Dedifferentiated amniotic fluid mesenchymal stem cell (primary cell): ENCODE measurements around the gene CRY1.
"Not testable (repeated sequence)": the region's sequence is repeated elsewhere in the genome, so short reads cannot be mapped to it uniquely, and the experiment has no call there.

ENCODE experiments used
- DNase-seq: peaks from one replicate; pipeline ENCODE4 v3.0.0-alpha.2; 2016; ENCODE audit errors: extremely low spot score

Gene CRY1

GRCh38 chr12:107007411-107007810 is 85.9 kb downstream of the CRY1 start:
- no peak for DNase-seq

- DNase-seq: not testable (repeated sequence)
These were observed 90.7 kb downstream of the CRY1 start for GRCh38 chr12:107002665-107003064.

GRCh38 chr12:106999446-106999845 is 93.9 kb downstream of the CRY1 start:
- DNase-seq: no peak

GRCh38 chr12:106997916-106998315 is 95.4 kb downstream of the CRY1 start:
- no peak for DNase-seq

GRCh38 chr12:106996102-106996501 is 97.2 kb downstream of the CRY1 start:
- not testable (repeated sequence) for DNase-seq

DNA sequence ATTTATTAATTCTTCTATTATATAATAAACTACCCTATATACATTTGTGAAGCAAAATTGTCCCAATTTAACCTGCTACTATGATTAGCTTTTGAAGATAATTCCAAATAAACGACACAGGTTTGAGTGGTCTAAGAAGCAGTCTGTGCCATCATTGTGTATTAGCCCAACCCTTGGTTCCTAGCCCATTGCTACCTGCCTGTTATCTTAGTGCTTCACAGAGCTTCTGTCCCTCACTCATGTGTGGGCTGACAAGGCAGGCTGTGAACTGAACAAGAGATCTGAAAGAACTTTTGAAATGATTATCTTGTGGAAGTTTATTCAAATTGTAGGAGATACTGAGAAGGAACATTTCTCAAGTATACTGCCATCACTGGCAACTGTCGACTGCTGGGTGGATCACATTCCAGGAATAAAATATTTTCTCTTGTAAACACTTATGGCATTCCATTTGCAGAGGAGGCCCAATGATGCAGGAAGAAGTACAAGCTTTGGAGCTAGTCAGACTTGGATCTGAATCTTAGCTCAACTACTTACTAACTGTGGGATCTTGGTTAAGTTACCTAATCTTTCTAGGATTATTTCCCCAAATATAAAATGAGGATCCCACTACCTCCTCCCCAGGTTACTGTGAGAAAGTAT is 98.6 kb downstream of the CRY1 start:
- peak; percentile 77 for DNase-seq

DNA sequence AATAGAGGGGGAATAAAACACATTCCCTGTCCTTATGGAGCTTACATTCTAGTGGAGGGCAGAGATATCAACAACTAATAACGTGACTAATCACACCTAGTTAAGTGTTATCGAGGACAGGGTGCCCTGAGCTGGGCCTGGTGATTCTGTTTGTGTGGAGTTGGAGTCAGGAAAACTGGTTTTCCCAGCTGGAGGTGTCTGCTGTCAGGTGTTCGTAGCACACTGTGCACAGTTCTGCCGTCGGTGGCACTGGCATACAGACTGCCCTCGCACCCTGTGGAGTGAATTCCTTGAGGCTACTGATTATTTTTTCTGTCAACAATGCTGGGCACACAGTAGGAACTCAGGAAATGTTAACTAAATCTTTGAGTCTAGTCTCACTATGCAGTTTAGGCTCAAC is 105.5 kb downstream of the CRY1 start:
- DNase-seq: no peak

GRCh38 chr12:106986625-106987389 is 106.5 kb downstream of the CRY1 start, which contains the start of gene MTERF2:
Gene MTERF2, minus strand, starts transcription at chr12:106987146. Its CDS starts 8,432 bp downstream, at chr12:106978714.
- peak; percentile 95 for DNase-seq

DNA sequence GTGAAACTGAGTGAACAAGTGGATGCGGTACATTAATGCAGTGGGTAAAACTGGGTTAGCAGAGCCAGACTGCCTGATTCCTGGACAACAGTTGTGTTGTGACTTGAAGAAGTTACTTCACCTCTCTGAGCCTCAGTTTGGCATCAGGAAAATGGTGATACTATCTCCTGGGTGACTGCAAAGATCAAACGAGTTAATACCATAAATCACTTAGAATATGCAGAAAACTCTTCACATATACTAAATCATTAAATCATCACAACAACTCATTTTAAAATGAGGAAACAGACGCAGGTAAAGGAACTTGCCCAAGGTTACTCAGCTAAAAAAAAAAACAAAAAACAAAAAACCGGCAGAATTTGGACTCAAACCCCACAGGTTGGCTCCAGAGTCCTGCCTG is 107.2 kb downstream of the CRY1 start:
- no peak for DNase-seq

DNA sequence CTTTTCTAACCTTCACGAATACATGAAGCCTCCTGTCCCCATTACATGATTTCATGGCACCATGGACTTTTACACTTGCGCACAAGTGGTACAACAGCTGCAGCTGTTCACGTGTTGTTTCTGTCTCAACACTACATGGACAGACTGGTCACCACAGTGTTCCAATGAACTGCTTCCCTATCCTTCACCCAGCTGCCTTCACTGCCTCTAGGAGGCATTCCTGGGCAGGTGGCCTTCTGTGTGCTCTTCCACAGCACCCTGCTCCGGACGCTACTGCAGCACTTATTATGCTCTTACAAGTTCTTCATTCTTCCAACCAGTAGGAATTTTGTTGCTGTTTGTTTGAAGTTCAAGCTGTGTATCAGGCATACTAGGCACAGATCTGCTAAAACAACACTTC is 107.9 kb downstream of the CRY1 start:
- no peak for DNase-seq

- no peak for DNase-seq
These were observed 108.7 kb downstream of the CRY1 start for GRCh38 chr12:106984588-106985137.

- DNase-seq: no peak
These were observed 111.1 kb downstream of the CRY1 start for GRCh38 chr12:106982229-106982628.

DNA sequence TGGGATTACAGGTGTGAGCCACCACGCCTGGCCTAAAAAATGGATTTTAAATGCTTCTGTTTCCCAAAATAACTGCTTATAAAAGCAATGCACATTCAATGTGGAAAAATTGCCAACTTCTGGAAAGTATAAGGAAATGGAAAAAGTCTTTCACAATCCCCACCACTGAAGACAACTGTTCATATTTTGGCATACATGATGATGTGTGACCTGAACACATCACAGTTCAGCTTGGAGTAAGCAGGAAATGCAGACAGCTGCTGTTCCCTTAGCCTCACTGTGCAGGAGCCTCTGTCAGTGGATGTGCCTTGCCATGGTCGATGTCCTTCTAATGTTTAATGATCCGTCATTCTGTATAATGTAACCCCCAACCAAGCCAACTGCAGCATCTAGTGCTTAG is 111.6 kb downstream of the CRY1 start:
- DNase-seq: no peak

DNA sequence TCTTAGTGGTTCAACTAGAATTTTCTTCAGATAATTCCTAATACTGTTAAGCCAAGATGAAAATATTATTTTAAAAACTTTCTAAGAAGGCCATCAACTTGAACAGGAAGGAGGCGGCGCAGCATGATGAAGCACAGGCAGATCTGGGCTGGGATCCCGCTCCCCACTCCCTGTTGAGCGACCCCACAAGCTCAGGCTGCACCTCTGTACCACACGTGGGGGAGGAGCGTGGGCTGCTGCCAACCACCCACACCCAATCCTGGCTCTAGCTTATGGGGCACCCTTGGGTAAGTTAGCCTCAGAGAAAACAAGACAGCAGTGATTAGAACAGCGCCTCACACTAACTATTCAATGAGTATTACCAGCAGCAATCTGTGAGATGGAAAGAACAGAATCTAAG is 112.4 kb downstream of the CRY1 start:
- no peak for DNase-seq

DNA sequence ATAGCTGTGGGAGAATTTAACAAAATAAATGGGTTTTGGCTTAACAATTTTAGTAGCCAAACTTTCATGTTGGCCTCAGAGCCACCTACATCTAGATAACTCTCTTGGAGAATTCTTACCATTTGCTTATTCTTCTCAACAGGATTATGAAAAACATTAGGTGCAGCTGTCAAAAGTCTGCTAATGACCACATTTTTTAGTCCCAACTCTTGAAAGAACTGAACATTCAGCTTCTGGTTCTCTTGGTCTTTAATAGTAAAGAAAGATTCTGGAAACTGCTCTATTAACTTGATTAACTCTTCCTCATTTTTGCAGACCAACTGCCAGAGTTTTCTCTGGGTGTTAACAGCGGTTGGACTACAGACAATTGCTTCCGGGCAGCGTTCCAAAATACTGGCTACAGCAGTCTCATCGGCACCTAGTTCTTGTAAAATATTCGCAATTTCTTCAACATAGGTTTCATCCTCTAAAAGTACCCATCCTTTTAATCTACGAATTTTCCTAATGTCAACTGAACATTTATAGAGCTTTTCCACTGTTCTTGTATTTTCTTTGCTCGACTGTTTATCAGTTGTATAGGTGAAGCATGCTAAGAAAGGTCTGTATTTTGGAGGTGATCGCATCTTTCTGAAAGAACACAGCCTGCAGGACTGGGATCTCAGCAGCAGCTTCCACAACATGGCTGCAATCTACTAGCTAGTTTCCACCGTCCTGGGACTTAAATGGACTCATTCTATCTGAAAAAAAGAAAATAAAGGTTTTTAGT is 115.1 kb downstream of the CRY1 start:
- no peak for DNase-seq

DNA sequence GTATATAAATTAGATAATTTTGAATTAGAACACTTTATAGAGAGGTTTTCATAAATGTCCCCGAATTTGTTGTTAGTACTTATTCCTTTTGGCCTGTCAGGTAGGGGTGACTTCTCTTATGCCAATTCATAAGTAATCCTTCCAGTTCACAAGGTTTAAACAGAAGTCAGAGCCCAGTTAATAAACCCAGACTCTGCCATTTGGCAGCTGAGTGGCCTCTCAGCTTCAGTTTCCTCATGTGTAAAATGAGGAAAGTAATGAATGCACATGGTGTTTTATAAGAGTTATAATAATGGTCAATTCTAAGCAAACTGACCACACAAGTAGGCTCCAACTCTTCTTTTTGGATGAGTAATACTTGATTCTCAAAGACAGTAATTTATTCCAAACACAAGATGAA is 116.7 kb downstream of the CRY1 start:
- no peak for DNase-seq

DNA sequence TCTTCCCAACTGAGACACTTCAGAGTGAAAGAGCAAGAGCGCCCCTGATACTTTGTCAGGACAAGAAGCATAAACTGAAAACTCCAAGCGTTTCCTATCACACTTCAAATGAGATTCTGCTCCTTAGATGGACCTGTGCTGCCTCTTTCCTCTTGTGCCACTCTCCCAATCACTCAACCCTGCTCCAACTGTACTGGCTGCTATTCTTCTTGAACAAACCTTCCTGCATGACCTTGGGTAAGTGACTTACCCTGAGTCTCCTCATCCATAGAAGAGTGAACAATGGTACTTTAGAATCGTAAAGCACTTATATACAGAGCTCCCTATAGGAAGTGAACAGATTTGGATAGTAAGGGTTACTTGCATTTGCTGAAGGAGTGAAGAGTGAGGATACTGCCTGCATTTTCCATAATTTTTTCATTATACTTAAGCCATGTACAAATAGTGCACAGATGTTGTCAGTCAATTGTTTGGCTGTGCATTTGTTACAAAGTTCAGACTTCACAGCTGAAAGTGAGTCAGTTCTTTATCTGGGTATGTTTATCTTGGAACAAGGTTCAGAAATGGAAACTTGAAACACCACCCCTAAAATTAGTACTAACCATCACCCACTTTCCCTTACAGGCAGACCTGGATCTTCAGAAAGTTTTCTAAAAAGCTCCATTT is 117.2 kb downstream of the CRY1 start:
- DNase-seq: peak; percentile 26

GRCh38 chr12:106975098-106975497 is 118.3 kb downstream of the CRY1 start:
- DNase-seq: no peak

DNA sequence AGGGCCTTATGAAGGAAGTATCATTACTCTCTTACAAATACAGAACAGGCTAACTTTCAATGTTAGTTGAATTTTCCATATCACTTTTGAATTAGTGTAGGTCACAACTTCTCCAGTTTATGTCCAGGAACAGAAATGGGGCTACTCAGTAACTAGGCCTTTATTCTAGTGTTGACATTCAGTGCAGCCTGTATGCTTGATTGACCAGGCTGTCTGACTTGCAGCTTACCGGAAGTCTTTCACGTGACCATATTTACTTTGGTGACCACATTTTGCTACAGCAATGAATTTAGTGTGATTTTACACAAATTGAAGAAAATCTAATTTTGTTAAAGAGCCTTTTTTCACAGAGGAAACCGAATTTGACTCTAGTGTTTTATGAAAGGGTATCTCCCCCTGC is 118.8 kb downstream of the CRY1 start:
- DNase-seq: no peak

GRCh38 chr12:106973545-106973944 is 119.8 kb downstream of the CRY1 start:
- no peak for DNase-seq

DNA sequence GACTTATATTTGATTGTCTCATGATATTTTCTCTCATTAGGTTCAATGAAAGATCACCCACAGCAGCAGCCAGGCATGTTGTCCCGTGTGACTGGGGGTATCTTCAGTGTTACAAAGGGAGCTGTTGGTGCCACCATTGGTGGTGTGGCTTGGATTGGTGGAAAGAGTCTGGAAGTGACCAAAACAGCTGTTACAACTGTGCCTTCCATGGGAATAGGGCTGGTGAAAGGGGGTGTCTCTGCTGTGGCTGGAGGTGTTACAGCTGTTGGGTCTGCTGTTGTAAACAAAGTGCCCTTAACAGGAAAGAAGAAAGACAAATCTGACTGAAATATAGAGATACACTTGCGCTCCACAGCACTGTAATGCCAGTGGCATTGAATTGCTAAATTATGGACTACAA is 122.3 kb downstream of the CRY1 start:
- DNase-seq: no peak

- no peak for DNase-seq
These were observed 128.8 kb downstream of the CRY1 start for GRCh38 chr12:106964526-106964925.
